Hepatocyte (in vitro differentiated cells): ENCODE results near the gene LGR5. TPM values are rescaled to one million over a fixed set of nuclear protein-coding genes. Genes with fewer than 3 reads are reported as not detected.
A peak's percentile ranks its signal among the peaks of the same experiment; 100 is the strongest.

Experiments
- DNase-seq: peaks from one replicate; pipeline ENCODE4 v3.0.0-alpha.2; 2016; ENCODE audit warnings: low spot score
- H2AFZ ChIP-seq: fragments of 200-600 bp; sonication (generic); 2 replicates; pipeline ENCODE4 v1.6.0; 2016; ENCODE audit warnings: antibody characterized with exemption, mild to moderate bottlenecking
- H3K27ac ChIP-seq: fragments of 200-600 bp; sonication (generic); 2 replicates; pipeline ENCODE4 v1.5.1; 2016; ENCODE audit warnings: mild to moderate bottlenecking
- H3K27me3 ChIP-seq: fragments of 200-600 bp; sonication (generic); 2 replicates; pipeline ENCODE4 v1.6.1; 2016
- H3K36me3 ChIP-seq: fragments of 200-600 bp; sonication (generic); replicated peaks from 2 replicates; pipeline ENCODE4 v1.5.1; 2016; ENCODE audit warnings: low read depth; ENCODE audit not compliant: insufficient read depth
- H3K4me1 ChIP-seq: fragments of 200-600 bp; sonication (generic); 2 replicates; pipeline ENCODE4 v1.5.1; 2016; ENCODE audit warnings: mild to moderate bottlenecking, moderate library complexity; ENCODE audit not compliant: insufficient read depth
- H3K4me2 ChIP-seq: fragments of 200-600 bp; sonication (generic); 2 replicates; pipeline ENCODE4 v1.6.0; 2016
- H3K4me3 ChIP-seq: fragments of 200-600 bp; sonication (generic); 2 replicates; pipeline ENCODE4 v1.5.1; 2016; ENCODE audit warnings: mild to moderate bottlenecking
- H3K79me2 ChIP-seq: fragments of 200-600 bp; sonication (generic); 2 replicates; pipeline ENCODE4 v1.6.0; 2017; ENCODE audit warnings: mild to moderate bottlenecking
- H3K9me2 ChIP-seq: fragments of 200-600 bp; sonication (generic); replicated peaks from 2 replicates; pipeline ENCODE4 v1.6.0; 2017; ENCODE audit warnings: mild to moderate bottlenecking; ENCODE audit not compliant: insufficient read depth
- H3K9me3 ChIP-seq: fragments of 200-600 bp; sonication (generic); 2 replicates; pipeline ENCODE4 v1.5.1; 2016; ENCODE audit warnings: low read depth, mild to moderate bottlenecking
- H4K20me1 ChIP-seq: fragments of 200-600 bp; sonication (generic); 2 replicates; pipeline ENCODE4 v1.6.0; 2016; ENCODE audit warnings: mild to moderate bottlenecking; ENCODE audit not compliant: insufficient read depth, poor library complexity, severe bottlenecking
- CTCF ChIP-seq: fragments of 200-600 bp; sonication (generic); IDR thresholded peaks from 2 replicates; pipeline ENCODE4 v1.5.1; 2016; ENCODE audit warnings: antibody characterized with exemption, mild to moderate bottlenecking; ENCODE audit not compliant: poor library complexity
- EZH2 ChIP-seq: fragments of 200-600 bp; sonication (generic); IDR thresholded peaks from 2 replicates; pipeline ENCODE4 v1.6.1; 2016; ENCODE audit warnings: antibody characterized with exemption, mild to moderate bottlenecking, borderline replicate concordance
- EZH2phosphoT487 ChIP-seq: fragments of 200-600 bp; sonication (generic); IDR thresholded peaks from one replicate; pipeline ENCODE4 v1.6.1; 2018; ENCODE audit warnings: antibody characterized with exemption, mild to moderate bottlenecking, low read depth, moderate library complexity; ENCODE audit not compliant: unreplicated experiment, severe bottlenecking
- WGBS: methylation state at CpG from one replicate; pipeline ENCODE4 v1.1.6; 2016; ENCODE audit warnings: low lambda C conversion rate; ENCODE audit errors: missing lambda C conversion rate; 5-methylcytosine and 5-hydroxymethylcytosine counted together
- polyA plus RNA-seq: library from polyadenylated mRNA; unstranded; fragments of >200 nt; fragmentation: Nextera tagmentation; extraction: Ambion mirVana; gene quantifications from 2 replicates; pipeline ENCODE4 v1.2.1, GENCODE V29; 2016
- total RNA-seq: library from RNA; depleted of rRNA; stranded (reverse); fragments of >200 nt; gene quantifications from 2 replicates; pipeline ENCODE4 v1.2.3, GENCODE V29; 2014

Gene LGR5
- total and polyA plus RNA-seq, 2 experiments from 2014 or later, result 4.4 to 5.7 TPM

- 33% methylated on average over 7 of the region's 7 CpGs for whole genome bisulfite sequencing
- Histone ChIP-seq H2AFZ (no peak overlapping the region), H3K4me2 (no peak overlapping the region), H3K9me3 (peaks cover 4% of the 10 kb centered on the region), H3K4me1 (no peaks in the 10 kb centered on the region), H3K27ac (no peak overlapping the region), H3K4me3 (no peak overlapping the region), H3K36me3 (no peaks in the 10 kb centered on the region), H4K20me1 (no peaks in the 10 kb centered on the region), H3K79me2 (no peaks in the 10 kb centered on the region), H3K27me3 (no peaks in the 10 kb centered on the region), H3K9me2 (no peaks in the 10 kb centered on the region)
- TF ChIP-seq CTCF (peak; percentile 83), EZH2 (no peak)
- peak; percentile 80 for DNase-seq
These were observed 24.0 kb upstream of the LGR5 start for GRCh38 chr12:71415336-71416231.

GRCh38 chr12:71417181-71417580, 22.4 kb upstream of the LGR5 start:
- no peak overlapping the region for H2AFZ ChIP-seq
- no peaks in the 10 kb centered on the region for H3K27me3 ChIP-seq
- TF ChIP-seq EZH2phosphoT487 (no peak), CTCF (no peak), EZH2 (no peak)
- WGBS, result 98% methylated on average over 3 of the region's 3 CpGs
- no peaks in the 10 kb centered on the region for H3K4me1 ChIP-seq
- no peaks in the 10 kb centered on the region for H3K79me2 ChIP-seq
- no peaks in the 10 kb centered on the region for H3K9me3 ChIP-seq
- H3K4me3 ChIP-seq, result no peak overlapping the region
- no peaks in the 10 kb centered on the region for H4K20me1 ChIP-seq
- no peak overlapping the region for H3K4me2 ChIP-seq
- no peaks in the 10 kb centered on the region for H3K9me2 ChIP-seq
- no peak for DNase-seq
- no peaks in the 10 kb centered on the region for H3K36me3 ChIP-seq
- no peak overlapping the region for H3K27ac ChIP-seq

GRCh38 chr12:71420775-71421406, 18.7 kb upstream of the LGR5 start:
- TF ChIP-seq CTCF, result no peak
- TF ChIP-seq EZH2phosphoT487, result no peak
- no peak for TF ChIP-seq EZH2
- Histone ChIP-seq H3K9me3 (no peaks in the 10 kb centered on the region), H4K20me1 (no peaks in the 10 kb centered on the region), H3K4me3 (no peak overlapping the region), H3K79me2 (no peaks in the 10 kb centered on the region), H3K27me3 (no peaks in the 10 kb centered on the region), H3K27ac (no peak overlapping the region), H2AFZ (no peak overlapping the region), H3K9me2 (no peaks in the 10 kb centered on the region), H3K4me2 (no peak overlapping the region), H3K36me3 (no peaks in the 10 kb centered on the region), H3K4me1 (peaks cover 1% of the 10 kb centered on the region)
- 94% methylated on average over 2 of the region's 2 CpGs for WGBS
- DNase-seq, result no peak
